HG02610 (cell line): Measurements from ENCODE around the gene KRTAP20-1.

ENCODE experiments used
- ATAC-seq: cut with Tn5 transposase; IDR thresholded peaks from one replicate; pipeline ENCODE4 v1.9.1; 2021; ENCODE audit warnings: mild to moderate bottlenecking, moderate library complexity; ENCODE audit not compliant: unreplicated experiment

KRTAP20-1 gene

DNA sequence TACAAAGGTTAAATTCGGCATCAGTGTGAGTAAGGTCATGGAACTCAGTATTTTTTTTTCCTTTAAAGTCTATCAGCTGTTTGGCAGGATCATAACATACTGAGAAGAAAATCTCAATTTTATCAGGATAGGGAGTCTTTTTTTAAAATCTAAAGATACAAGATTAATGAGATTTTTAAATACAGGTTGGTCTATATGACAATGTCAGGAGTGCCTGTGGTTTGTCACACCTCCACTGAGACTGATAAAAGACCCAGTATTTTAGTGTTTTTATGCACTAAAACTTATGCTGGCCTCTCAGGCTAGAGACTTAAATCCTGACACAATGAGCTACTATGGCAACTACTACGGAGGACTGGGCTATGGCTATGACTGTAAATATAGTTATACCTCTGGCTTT is 26.3 kb downstream of the KRTAP20-1 start, which contains the start of gene KRTAP20-3:
Gene KRTAP20-3 (plus strand): TSS at position 301 of the 400 bp plus-strand sequence.
- no peak for ATAC-seq

- no peak for ATAC-seq
Measured at GRCh38 chr21:30646904-30647414, 30.7 kb downstream of the KRTAP20-1 start.

DNA sequence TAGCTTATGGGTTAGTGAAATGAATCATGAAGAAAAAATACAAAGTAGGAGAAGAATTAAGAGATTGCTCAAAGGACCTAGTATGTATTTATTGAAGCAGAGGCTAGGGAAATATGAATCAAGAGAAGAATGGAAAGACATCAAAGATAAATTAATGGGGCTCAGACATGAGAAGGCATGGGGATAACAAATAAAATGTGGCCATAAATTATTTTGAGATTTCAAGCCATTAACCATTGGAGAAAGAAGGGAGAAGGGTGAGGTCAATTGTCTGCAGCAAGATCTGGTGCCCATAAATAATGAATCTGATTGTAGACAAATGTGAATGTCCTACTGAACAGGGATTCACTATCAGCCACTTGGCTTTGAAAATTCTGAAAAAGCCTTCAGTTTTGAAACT is 36.7 kb downstream of the KRTAP20-1 start:
- ATAC-seq: no peak
